HepG2 (cell line): ENCODE results near the gene GZF1. TPM values are rescaled to one million over a fixed set of nuclear protein-coding genes. Genes with fewer than 3 reads are reported as not detected.
A peak's percentile ranks its signal among the peaks of the same experiment; 100 is the strongest.

Source experiments
- CSRNP1 ChIP-seq: sonication (generic); formaldehyde crosslinking; IDR thresholded peaks from 2 replicates; pipeline ENCODE4 v1.8.1; 2023; ENCODE audit warnings: mild to moderate bottlenecking, missing genetic modification reagents
- HMG20B ChIP-seq: conservative IDR thresholded peaks from 2 replicates; pipeline ENCODE4 v1.6.1; 2016; ENCODE audit warnings: missing genetic modification reagents, missing compliant biosample characterization
- JARID2 ChIP-seq: sonication (generic); formaldehyde crosslinking; IDR thresholded peaks from 2 replicates; pipeline ENCODE4 v1.8.1; 2023; ENCODE audit warnings: missing genetic modification reagents, inconsistent platforms; ENCODE audit not compliant: insufficient replicate concordance
- RERE ChIP-seq: IDR thresholded peaks from 2 replicates; pipeline ENCODE4 v1.6.1; 2016; ENCODE audit warnings: low read depth, missing genetic modification reagents, missing compliant biosample characterization
- SNAPC2 ChIP-seq: sonication (generic); formaldehyde crosslinking; IDR thresholded peaks from 2 replicates; pipeline ENCODE4 v1.8.1; 2022; ENCODE audit warnings: mild to moderate bottlenecking, missing genetic modification reagents
- SP2 ChIP-seq: sonication (generic); formaldehyde crosslinking; IDR thresholded peaks from 2 replicates; pipeline ENCODE4 v1.5.1; 2020; ENCODE audit warnings: mild to moderate bottlenecking, missing genetic modification reagents
- SRSF4 ChIP-seq: fragments of 200-400 bp; formaldehyde crosslinking; IDR thresholded peaks from one replicate; pipeline ENCODE4 v1.6.1; 2018; ENCODE audit warnings: mild to moderate bottlenecking, low read depth, low read length, moderate library complexity; ENCODE audit not compliant: poor library complexity, severe bottlenecking
- TBX2 ChIP-seq: sonication (generic); formaldehyde crosslinking; IDR thresholded peaks from 2 replicates; pipeline ENCODE4 v1.5.0; 2020; ENCODE audit warnings: missing genetic modification reagents, mild to moderate bottlenecking, borderline replicate concordance
- TP53 ChIP-seq: sonication (generic); formaldehyde crosslinking; conservative IDR thresholded peaks from 2 replicates; pipeline ENCODE4 v1.4.0; 2020; ENCODE audit warnings: missing genetic modification reagents
- ZFP36L1 ChIP-seq: sonication (generic); formaldehyde crosslinking; IDR thresholded peaks from 2 replicates; pipeline ENCODE4 v1.8.0; 2022; ENCODE audit warnings: mild to moderate bottlenecking, missing genetic modification reagents, moderate library complexity
- ZNF446 ChIP-seq: sonication (generic); formaldehyde crosslinking; IDR thresholded peaks from 2 replicates; pipeline ENCODE4 v1.5.0; 2020; ENCODE audit warnings: mild to moderate bottlenecking, missing genetic modification reagents
- polyA plus RNA-seq, 8 experiments: library from polyadenylated mRNA; depleted of rRNA in 3 of 8; stranded (reverse) in 7 of 8; unstranded in 1 of 8; fragments of >200 nt; fragmentation: Illumina TruSeq in 4 of 8; extraction: Trizol in 4 of 8; gene quantifications; 2 replicates each; pipeline versions ENCODE4 v1.2.1 to v1.2.3, GENCODE V29; 2011 to 2016; ENCODE audit warnings: low read depth in 4 of 8, missing spikeins in 1 of 8, mixed read lengths in 1 of 8; ENCODE audit not compliant: insufficient read depth in 1 of 8
- total RNA-seq, 5 experiments: library from RNA; depleted of rRNA; stranded (reverse); fragments of >200 nt; fragmentation: Illumina TruSeq; extraction: Trizol; gene quantifications; 2 replicates each; pipeline ENCODE4 v1.2.3, GENCODE V29; 2016; ENCODE audit warnings: low read depth in 1 of 5
- TF ChIP-seq, protein P1 (sequence below): sonication (generic); formaldehyde crosslinking; IDR thresholded peaks from 2 replicates; pipeline ENCODE4 v1.5.0; 2020; ENCODE audit warnings: mild to moderate bottlenecking, missing genetic modification reagents
- TF ChIP-seq, protein P2 (sequence below): sonication (generic); formaldehyde crosslinking; IDR thresholded peaks from 2 replicates; pipeline ENCODE4 v1.5.1; 2020; ENCODE audit warnings: missing genetic modification reagents, mild to moderate bottlenecking, borderline replicate concordance

Gene GZF1
- total and polyA plus RNA-seq, 2 of the 13 experiments (the other 11 are each of a cell fraction or from before 2014, with no cell fraction given), result 16.9 to 26.0 TPM

DNA sequence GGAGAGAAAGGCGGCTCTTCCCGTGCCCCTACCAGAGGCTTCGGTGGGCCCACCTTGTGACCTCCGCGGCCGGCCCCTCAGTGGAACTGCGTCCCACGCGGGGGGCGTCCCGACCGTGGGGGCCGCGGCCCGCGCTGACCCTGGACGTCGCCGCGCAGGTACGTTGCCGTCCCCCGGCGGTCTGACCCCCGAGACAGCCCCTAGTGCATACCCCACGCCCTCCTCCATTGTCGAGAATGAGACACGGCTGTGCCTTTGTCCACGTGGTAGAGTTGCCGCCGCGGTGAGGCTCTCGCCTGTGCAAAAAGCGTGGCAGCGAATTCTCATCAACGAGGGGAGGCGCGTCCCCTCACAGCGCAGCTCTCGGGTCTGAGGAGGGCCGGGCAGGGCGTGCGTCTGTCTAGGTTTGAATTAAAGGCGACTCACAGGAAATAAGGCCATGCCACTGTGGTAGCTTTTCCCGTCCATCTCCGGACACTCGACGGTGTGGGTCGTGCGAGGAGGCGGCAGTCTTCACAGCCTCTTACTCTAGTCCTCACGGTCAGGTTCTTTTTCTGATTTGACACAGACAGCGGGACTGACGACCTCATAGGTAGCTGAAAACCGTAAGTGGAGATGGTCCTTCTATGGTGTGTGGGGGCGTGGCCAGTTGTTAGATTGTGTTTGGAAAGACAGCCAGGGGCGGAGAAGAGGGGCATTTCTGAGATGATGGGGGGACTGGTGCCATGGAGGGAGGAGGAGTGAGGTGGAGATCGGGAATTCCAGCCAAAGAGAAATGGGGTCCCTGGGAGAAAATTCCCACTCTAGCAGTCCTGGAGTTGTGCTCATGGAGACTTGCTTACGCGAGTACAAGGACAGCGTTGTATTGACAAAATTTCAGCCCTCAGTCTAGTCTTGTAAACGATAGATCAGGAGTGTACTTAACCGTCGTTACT lies 10.8 kb upstream of the GZF1 start (continued):
- TF ChIP-seq TBX2 (CRISPR knock-in tag) (0 out of 2 replicates have a peak, but pooled peaks have one; percentile 43), CSRNP1 (CRISPR knock-in tag) (0 out of 2 replicates have a peak, but pooled peaks have one; percentile 22), JARID2 (CRISPR knock-in tag) (peak; percentile 8), HMG20B (CRISPR knock-in tag) (0 out of 2 replicates have a peak, but pooled peaks have one; percentile 21), RERE (no peak), TP53 (CRISPR knock-in tag) (no peak), SRSF4 (no peak), ZFP36L1 (CRISPR knock-in tag) (peak; percentile 50; the same call in 1 of the 2 replicates), SNAPC2 (peak; percentile 90), SP2 (CRISPR knock-in tag) (no peak), ZNF446 (0 out of 2 replicates have a peak, but pooled peaks have one; percentile 78)
- TF ChIP-seq, protein P1, sequence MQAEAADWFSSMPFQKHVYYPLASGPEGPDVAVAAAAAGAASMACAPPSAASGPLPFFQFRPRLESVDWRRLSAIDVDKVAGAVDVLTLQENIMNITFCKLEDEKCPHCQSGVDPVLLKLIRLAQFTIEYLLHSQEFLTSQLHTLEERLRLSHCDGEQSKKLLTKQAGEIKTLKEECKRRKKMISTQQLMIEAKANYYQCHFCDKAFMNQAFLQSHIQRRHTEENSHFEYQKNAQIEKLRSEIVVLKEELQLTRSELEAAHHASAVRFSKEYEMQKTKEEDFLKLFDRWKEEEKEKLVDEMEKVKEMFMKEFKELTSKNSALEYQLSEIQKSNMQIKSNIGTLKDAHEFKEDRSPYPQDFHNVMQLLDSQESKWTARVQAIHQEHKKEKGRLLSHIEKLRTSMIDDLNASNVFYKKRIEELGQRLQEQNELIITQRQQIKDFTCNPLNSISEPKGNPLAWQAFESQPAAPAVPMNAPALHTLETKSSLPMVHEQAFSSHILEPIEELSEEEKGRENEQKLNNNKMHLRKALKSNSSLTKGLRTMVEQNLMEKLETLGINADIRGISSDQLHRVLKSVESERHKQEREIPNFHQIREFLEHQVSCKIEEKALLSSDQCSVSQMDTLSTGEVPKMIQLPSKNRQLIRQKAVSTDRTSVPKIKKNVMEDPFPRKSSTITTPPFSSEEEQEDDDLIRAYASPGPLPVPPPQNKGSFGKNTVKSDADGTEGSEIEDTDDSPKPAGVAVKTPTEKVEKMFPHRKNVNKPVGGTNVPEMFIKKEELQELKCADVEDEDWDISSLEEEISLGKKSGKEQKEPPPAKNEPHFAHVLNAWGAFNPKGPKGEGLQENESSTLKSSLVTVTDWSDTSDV (CRISPR knock-in tag), result peak; percentile 90; the same call in 1 of the 2 replicates
- TF ChIP-seq, protein P2, sequence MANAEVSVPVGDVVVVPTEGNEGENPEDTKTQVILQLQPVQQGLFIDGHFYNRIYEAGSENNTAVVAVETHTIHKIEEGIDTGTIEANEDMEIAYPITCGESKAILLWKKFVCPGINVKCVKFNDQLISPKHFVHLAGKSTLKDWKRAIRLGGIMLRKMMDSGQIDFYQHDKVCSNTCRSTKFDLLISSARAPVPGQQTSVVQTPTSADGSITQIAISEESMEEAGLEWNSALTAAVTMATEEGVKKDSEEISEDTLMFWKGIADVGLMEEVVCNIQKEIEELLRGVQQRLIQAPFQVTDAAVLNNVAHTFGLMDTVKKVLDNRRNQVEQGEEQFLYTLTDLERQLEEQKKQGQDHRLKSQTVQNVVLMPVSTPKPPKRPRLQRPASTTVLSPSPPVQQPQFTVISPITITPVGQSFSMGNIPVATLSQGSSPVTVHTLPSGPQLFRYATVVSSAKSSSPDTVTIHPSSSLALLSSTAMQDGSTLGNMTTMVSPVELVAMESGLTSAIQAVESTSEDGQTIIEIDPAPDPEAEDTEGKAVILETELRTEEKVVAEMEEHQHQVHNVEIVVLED (CRISPR knock-in tag), result no peak
